GM21381 (cell line): Measurements from ENCODE around the gene SIGLEC8.

ENCODE experiments used
- ATAC-seq: cut with Tn5 transposase; IDR thresholded peaks from one replicate; pipeline ENCODE4 v1.9.1; 2021; ENCODE audit warnings: mild to moderate bottlenecking, moderate library complexity; ENCODE audit not compliant: unreplicated experiment

The SIGLEC8 gene

DNA sequence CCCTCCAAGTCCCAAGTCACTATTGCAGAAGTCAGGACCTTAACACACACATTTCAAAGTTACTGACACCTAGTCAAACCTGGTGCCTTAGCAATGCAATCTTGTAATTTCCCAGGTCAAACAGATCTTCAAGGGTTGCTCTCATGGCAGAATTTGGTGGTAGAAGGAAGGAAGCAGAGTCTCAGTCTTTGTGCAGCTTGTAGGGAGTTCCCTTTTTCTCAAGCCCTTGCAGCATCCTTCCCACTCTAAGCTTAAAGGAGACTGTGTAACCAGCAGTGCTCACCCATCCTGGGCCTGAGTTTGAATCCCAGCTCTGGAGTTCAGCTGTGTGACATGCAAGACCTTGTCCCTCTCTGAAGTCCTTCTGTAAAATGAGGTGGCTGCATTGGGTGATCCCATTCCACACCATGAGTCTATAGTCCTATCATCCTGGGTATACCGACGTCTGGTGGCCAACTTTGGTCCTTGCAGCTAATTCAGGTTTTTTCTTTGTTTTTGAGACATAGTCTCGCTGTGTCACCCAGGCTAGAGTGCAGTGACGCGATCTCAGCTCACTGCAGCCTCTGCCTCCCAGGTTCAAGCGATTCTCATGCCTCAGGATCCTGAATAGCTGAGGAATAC is 50.6 kb downstream of the SIGLEC8 start:
- no peak for ATAC-seq

DNA sequence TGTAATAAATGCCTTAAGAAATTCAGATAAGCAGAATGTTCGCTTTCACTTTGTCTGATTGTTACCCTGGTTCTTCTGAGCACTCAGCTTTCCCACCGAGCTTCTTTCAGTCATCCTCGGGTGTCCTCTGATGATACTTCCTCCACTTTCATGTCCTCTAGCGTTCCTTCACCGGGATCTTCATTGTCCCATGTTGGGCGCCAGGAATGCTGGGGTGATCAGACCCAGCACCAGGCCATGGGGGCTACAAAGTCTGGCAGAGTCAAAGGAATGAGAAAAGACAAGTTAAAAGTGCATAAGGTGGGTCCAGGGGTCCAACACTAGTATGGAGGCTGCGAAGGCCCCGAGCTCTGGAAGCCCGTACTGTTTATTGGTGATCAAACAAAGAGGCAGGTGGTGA is 56.1 kb downstream of the SIGLEC8 start:
- ATAC-seq, result no peak
